ENCODE results near the gene MRPL43. TPM values are rescaled to one million over a fixed set of nuclear protein-coding genes. Genes with fewer than 3 reads are reported as not detected.
A peak's percentile ranks its signal among the peaks of the same experiment; 100 is the strongest.

MRPL43 gene
- total and polyA plus RNA-seq, 9 of the 15 experiments (the other 6 are each of a cell fraction or from before 2014, with no cell fraction given): 15.1 to 63.7 (median 37.2) TPM

GRCh38 chr10:101000915-101001658 lies 13.8 kb upstream of the MRPL43 start (continued):
- no peak for TF ChIP-seq HES1 (IDR thresholded peaks at IDR 0.05; ENCODE audit: low read depth)
- TF ChIP-seq GABPA (tag; conservative IDR thresholded peaks at IDR 0.05; ENCODE audit: low read depth): peak; percentile 46

- Histone ChIP-seq H3K27ac (ENCODE audit: extremely low read depth, low read depth, low read length) (peak overlapping the region; percentile 88), H4K20me1 (replicated peaks; ENCODE audit: control insufficient read depth, insufficient read depth, low read length) (no peaks in the 10 kb centered on the region), H3K4me3 (peak overlapping the region; percentile 76), H3K27me3 (ENCODE audit: control insufficient read depth in 2 of 2, insufficient read depth in 2 of 2, low read length in 2 of 2) (no peaks in the 10 kb centered on the region), H3K9me3 (replicated peaks; ENCODE audit: control insufficient read depth, insufficient read depth, low read depth, low read length) (no peaks in the 10 kb centered on the region), H3K4me1 (replicated peaks in 1 of 2; ENCODE audit: control insufficient read depth in 2 of 2, insufficient read depth in 2 of 2, low read length in 2 of 2) (peaks cover 26 to 77% of the 10 kb centered on the region in 2 experiments; a peak in 4 of 5 replicates), H3K36me3 (ENCODE audit: control insufficient read depth, insufficient read depth, low read length) (peaks cover 32% of the 10 kb centered on the region; the same call in 2 of the 3 replicates), H2AFZ (ENCODE audit: low read depth, low read length) (peak overlapping the region; percentile 59), H3K9me1 (ENCODE audit: control insufficient read depth, insufficient read depth, low read length) (no peaks in the 10 kb centered on the region), H3K9ac (ENCODE audit: insufficient read depth in 1 of 2, low read depth in 2 of 2, low read length in 2 of 2) (peak overlapping the region; percentile 85 to 90), H3K79me2 (ENCODE audit: control insufficient read depth, insufficient read depth, low read length) (peaks cover 64% of the 10 kb centered on the region), H3K4me2 (ENCODE audit: insufficient read depth, low read length) (peak overlapping the region; percentile 100)
- intact Hi-C loops (cut with micrococcal nuclease): no loop called here
- TF ChIP-seq RBM34 (IDR thresholded peaks at IDR 0.05; ENCODE audit: borderline replicate concordance, insufficient read depth, low read length): no peak
- TF ChIP-seq ZBTB7A (IDR thresholded peaks at IDR 0.05; ENCODE audit: borderline replicate concordance, control insufficient read depth, low read depth, low read length): 0 out of 2 replicates have a peak, but pooled peaks have one; percentile 37
- TF ChIP-seq ZNF282 (CRISPR knock-in tag; IDR thresholded peaks at IDR 0.05): no peak
- TF ChIP-seq RBBP5 (IDR thresholded peaks at IDR 0.05; ENCODE audit: borderline replicate concordance, insufficient read depth, low read length, poor library complexity, severe bottlenecking): peak; percentile 13
- TF ChIP-seq MTA2 (IDR thresholded peaks at IDR 0.05; ENCODE audit: low read depth): no peak
- no peak for TF ChIP-seq PTTG1 (tag; IDR thresholded peaks at IDR 0.05; ENCODE audit: low read depth)
- TF ChIP-seq YY1 (IDR thresholded peaks at IDR 0.05; ENCODE audit: borderline replicate concordance in 1 of 3, control insufficient read depth in 1 of 3, extremely low read depth in 1 of 3, insufficient read depth in 3 of 3, insufficient read length in 1 of 3, insufficient replicate concordance in 2 of 3, low read depth in 1 of 3, low read length in 2 of 3): peak in 1 of 3 experiments; percentile 56
- peak; percentile 71 for TF ChIP-seq CHD1 (IDR thresholded peaks at IDR 0.05; ENCODE audit: low read length)
- TF ChIP-seq USF1 (CRISPR knock-in tag; IDR thresholded peaks at IDR 0.05): no peak
- no peak for TF ChIP-seq YBX1 (IDR thresholded peaks at IDR 0.05)
- ChIA-PET CTCF (ENCODE audit: low intra/inter-chr PET ratio) (interaction anchor here (9.3 kb wide), 1 partner anchor 12 kb away, joined by 150 read pairs; no protein-coding TSS in a partner anchor), POLR2A (interaction anchor here (0.7 to 1.0 kb wide), 2 partner anchors 11 to 65 kb away, joined by 3 to 5 read pairs; no protein-coding TSS in a partner anchor)
- DNase-seq (ENCODE audit: extremely low read depth in 1 of 4, low spot score in 3 of 4): peak in 3 of 4 experiments; percentile 21 to 27 (median 27)
- 1% methylated on average over 14 of the region's 19 CpGs for WGBS (ENCODE audit: insufficient coverage, low coverage, missing lambda C conversion rate)
- no peak for ATAC-seq
- BruUV-seq (replicated peaks): no TSS peak
- in situ Hi-C loops (cut with MboI): no loop called here
- no peak for FAIRE-seq
Observed at GRCh38 chr10:101000127-101000914, 13.0 kb upstream of the MRPL43 start.
